Astrocyte (in vitro differentiated cells and primary cell): ENCODE data around the gene SRMS.

Experiments
- EZH2 ChIP-seq: IDR thresholded peaks from 2 replicates; pipeline ENCODE4 v1.6.1; 2012; ENCODE audit warnings: mild to moderate bottlenecking, low read length, inconsistent platforms; ENCODE audit not compliant: insufficient read depth
- TF ChIP-seq, protein P1 (sequence below): IDR thresholded peaks from 2 replicates; pipeline ENCODE4 v1.5.1; 2011; ENCODE audit warnings: low read depth, mild to moderate bottlenecking, inconsistent platforms, low read length, moderate library complexity; ENCODE audit not compliant: insufficient read depth

DNA sequence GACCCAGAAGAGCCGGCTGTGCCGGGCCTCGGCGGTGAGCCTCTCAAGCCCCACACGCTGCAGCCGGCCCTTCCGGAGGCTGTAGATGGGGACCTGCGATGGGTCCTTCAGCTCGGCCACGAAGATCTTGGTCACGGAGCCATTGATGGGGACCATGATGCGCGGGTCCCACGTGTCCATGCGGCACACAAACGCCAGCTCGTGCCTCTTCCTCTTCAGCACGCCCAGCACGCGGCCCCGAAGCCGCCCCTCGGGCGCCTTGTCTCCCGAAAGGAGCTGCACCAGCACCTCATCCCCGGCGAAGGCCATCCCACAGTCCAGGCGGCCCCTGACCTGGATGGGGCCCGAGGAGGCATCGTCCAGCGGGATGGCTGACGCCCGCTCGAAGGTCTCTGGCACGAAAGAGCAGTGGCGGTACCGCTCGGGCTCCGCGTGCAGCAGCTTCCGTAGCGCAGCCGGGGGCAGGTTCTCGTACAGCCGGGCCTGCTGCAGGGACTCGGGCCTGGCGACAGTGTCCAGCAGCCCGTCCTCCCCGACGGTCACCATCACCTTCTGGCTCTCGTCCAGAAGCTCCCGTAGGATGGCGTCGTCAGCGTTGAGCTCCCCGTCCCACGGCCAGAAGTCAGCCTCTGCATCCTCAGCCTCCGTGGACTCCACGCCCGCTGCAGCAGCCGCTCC is 17.6 kb upstream of the SRMS start:
- TF ChIP-seq, protein P1, sequence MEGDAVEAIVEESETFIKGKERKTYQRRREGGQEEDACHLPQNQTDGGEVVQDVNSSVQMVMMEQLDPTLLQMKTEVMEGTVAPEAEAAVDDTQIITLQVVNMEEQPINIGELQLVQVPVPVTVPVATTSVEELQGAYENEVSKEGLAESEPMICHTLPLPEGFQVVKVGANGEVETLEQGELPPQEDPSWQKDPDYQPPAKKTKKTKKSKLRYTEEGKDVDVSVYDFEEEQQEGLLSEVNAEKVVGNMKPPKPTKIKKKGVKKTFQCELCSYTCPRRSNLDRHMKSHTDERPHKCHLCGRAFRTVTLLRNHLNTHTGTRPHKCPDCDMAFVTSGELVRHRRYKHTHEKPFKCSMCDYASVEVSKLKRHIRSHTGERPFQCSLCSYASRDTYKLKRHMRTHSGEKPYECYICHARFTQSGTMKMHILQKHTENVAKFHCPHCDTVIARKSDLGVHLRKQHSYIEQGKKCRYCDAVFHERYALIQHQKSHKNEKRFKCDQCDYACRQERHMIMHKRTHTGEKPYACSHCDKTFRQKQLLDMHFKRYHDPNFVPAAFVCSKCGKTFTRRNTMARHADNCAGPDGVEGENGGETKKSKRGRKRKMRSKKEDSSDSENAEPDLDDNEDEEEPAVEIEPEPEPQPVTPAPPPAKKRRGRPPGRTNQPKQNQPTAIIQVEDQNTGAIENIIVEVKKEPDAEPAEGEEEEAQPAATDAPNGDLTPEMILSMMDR = no peak
- TF ChIP-seq EZH2 = no peak
